ENCODE measurements around the gene NUP35. TPM values are rescaled to one million over a fixed set of nuclear protein-coding genes. Genes with fewer than 3 reads are reported as not detected.
"Not testable (repeated sequence)": the region's sequence is repeated elsewhere in the genome, so short reads cannot be mapped to it uniquely, and the experiment has no call there.

Gene NUP35
- total RNA-seq, 4 donors from 2014 or later, result 6.8 to 17.1 (median 12.1) TPM

- no peak for TF ChIP-seq EP300 (IDR thresholded peaks at IDR 0.05)
- no peak for TF ChIP-seq CTCF (IDR thresholded peaks at IDR 0.05)
- no peak for TF ChIP-seq POLR2A (IDR thresholded peaks at IDR 0.05)
- no peak for TF ChIP-seq POLR2AphosphoS5 (IDR thresholded peaks at IDR 0.05)
- WGBS, 2 donors (ENCODE audit: low coverage in 1 of 2), result 74 to 78% methylated on average over 4 of the region's 4 CpGs
- H3K9me3 ChIP-seq, result no peaks in the 10 kb centered on the region
- no peaks in the 10 kb centered on the region for H3K27me3 ChIP-seq
- H3K36me3 ChIP-seq, result peaks cover 0 to 69% of the 10 kb centered on the region in 2 donors
- no peak overlapping the region for H3K27ac ChIP-seq
- ATAC-seq, result no peak
- H3K4me3 ChIP-seq, result no peak overlapping the region
- H3K4me1 ChIP-seq, result no peaks in the 10 kb centered on the region
Observed at GRCh38 chr2:183157131-183157530, 32.9 kb downstream of the NUP35 start.

GRCh38 chr2:183162362-183162761 is 38.1 kb downstream of the NUP35 start:
- TF ChIP-seq CTCF (IDR thresholded peaks at IDR 0.05) (no peak), POLR2A (IDR thresholded peaks at IDR 0.05) (no peak), EP300 (IDR thresholded peaks at IDR 0.05) (no peak), POLR2AphosphoS5 (IDR thresholded peaks at IDR 0.05) (no peak)
- Histone ChIP-seq H3K36me3 (peaks cover 0 to 70% of the 10 kb centered on the region in 2 donors), H3K9me3 (no peaks in the 10 kb centered on the region), H3K4me3 (no peak overlapping the region), H3K27ac (no peak overlapping the region), H3K4me1 (no peaks in the 10 kb centered on the region), H3K27me3 (no peaks in the 10 kb centered on the region)
- 79 to 95% methylated on average over 4 of the region's 4 CpGs for WGBS, 2 donors (ENCODE audit: low coverage in 1 of 2)
- no peak for ATAC-seq

GRCh38 chr2:183163821-183164649 is 39.8 kb downstream of the NUP35 start:
- H3K4me1 ChIP-seq, result no peaks in the 10 kb centered on the region
- H3K4me3 ChIP-seq, result no peak overlapping the region
- ATAC-seq, result no peak
- TF ChIP-seq EP300 (IDR thresholded peaks at IDR 0.05) (no peak), POLR2AphosphoS5 (IDR thresholded peaks at IDR 0.05) (no peak), CTCF (IDR thresholded peaks at IDR 0.05) (no peak), POLR2A (IDR thresholded peaks at IDR 0.05) (no peak)
- WGBS, 2 donors (ENCODE audit: low coverage in 1 of 2), result 79 to 83% methylated on average over 2 to 6 of the region's 6 CpGs
- no peaks in the 10 kb centered on the region for H3K27me3 ChIP-seq
- H3K27ac ChIP-seq, result no peak overlapping the region
- H3K36me3 ChIP-seq, result peaks cover 0 to 57% of the 10 kb centered on the region in 2 donors
- H3K9me3 ChIP-seq, result no peaks in the 10 kb centered on the region

GRCh38 chr2:183164650-183165015 is 40.4 kb downstream of the NUP35 start:
- TF ChIP-seq POLR2AphosphoS5 (IDR thresholded peaks at IDR 0.05) (no peak), CTCF (IDR thresholded peaks at IDR 0.05) (no peak), POLR2A (IDR thresholded peaks at IDR 0.05) (no peak), EP300 (IDR thresholded peaks at IDR 0.05) (no peak)
- H3K27me3 ChIP-seq, result no peaks in the 10 kb centered on the region
- ATAC-seq, result no peak
- H3K36me3 ChIP-seq, result peaks cover 0 to 53% of the 10 kb centered on the region in 2 donors
- no peaks in the 10 kb centered on the region for H3K9me3 ChIP-seq
- WGBS, 2 donors (ENCODE audit: low coverage in 1 of 2), result 89 to 92% methylated on average over 1 to 4 of the region's 4 CpGs
- H3K4me1 ChIP-seq, result no peaks in the 10 kb centered on the region
- no peak overlapping the region for H3K4me3 ChIP-seq
- no peak overlapping the region for H3K27ac ChIP-seq

GRCh38 chr2:183166210-183166609 is 42.0 kb downstream of the NUP35 start:
- no peak overlapping the region for H3K4me3 ChIP-seq
- no peak overlapping the region for H3K27ac ChIP-seq
- no peaks in the 10 kb centered on the region for H3K9me3 ChIP-seq
- H3K36me3 ChIP-seq, result peaks cover 0 to 37% of the 10 kb centered on the region in 2 donors
- H3K4me1 ChIP-seq, result no peaks in the 10 kb centered on the region
- H3K27me3 ChIP-seq, result no peaks in the 10 kb centered on the region
- TF ChIP-seq CTCF (IDR thresholded peaks at IDR 0.05) (no peak), POLR2AphosphoS5 (IDR thresholded peaks at IDR 0.05) (no peak), EP300 (IDR thresholded peaks at IDR 0.05) (no peak), POLR2A (IDR thresholded peaks at IDR 0.05) (no peak)
- ATAC-seq, result no peak
- WGBS, 2 donors (ENCODE audit: low coverage in 1 of 2), result 97 to 100% methylated on average over 2 to 3 of the region's 3 CpGs

GRCh38 chr2:183166976-183167375 is 42.7 kb downstream of the NUP35 start:
- WGBS, 2 donors (ENCODE audit: low coverage in 1 of 2), result 83 to 86% methylated on average over 4 of the region's 5 CpGs
- H3K4me1 ChIP-seq, result not testable (repeated sequence)

More at GRCh38 chr2:183166976-183167375, 42.7 kb downstream of the NUP35 start:
- ATAC-seq, H3K4me3 ChIP-seq, H3K27me3 ChIP-seq, H3K27ac ChIP-seq, H3K9me3 ChIP-seq: not testable (repeated sequence)
- peaks cover 0 to 30% of the 10 kb centered on the region in 2 donors for H3K36me3 ChIP-seq

Data from gastroesophageal sphincter (tissue), 4 donors.